Vagina (tissue), 2 donors: ENCODE measurements around the gene PBRM1.

Experiments used
- POLR2A ChIP-seq, 2 donors: fragments of 450-650 bp; IDR thresholded peaks; one replicate each; pipeline ENCODE4 v1.6.1; 2017; ENCODE audit warnings: antibody characterized with exemption in 2 of 2, mild to moderate bottlenecking in 2 of 2, moderate library complexity in 2 of 2
- POLR2AphosphoS5 ChIP-seq, 2 donors: sonication (generic); formaldehyde crosslinking; IDR thresholded peaks; one replicate each; pipeline ENCODE4 v1.9.0; 2017; ENCODE audit warnings: antibody characterized with exemption in 2 of 2, mild to moderate bottlenecking in 2 of 2, low read depth in 1 of 2; ENCODE audit not compliant: insufficient read depth in 1 of 2
- TF ChIP-seq, protein P1 (sequence below), 3 experiments: fragments of 450-650 bp in 2 of 3; fragments of 200-600 bp in 1 of 3; sonication (generic) in 1 of 3; IDR thresholded peaks; one replicate each; pipeline ENCODE4 v1.5.1; 2017 to 2019; ENCODE audit warnings: antibody characterized with exemption in 3 of 3, mild to moderate bottlenecking in 2 of 3, moderate library complexity in 2 of 3

DNA sequence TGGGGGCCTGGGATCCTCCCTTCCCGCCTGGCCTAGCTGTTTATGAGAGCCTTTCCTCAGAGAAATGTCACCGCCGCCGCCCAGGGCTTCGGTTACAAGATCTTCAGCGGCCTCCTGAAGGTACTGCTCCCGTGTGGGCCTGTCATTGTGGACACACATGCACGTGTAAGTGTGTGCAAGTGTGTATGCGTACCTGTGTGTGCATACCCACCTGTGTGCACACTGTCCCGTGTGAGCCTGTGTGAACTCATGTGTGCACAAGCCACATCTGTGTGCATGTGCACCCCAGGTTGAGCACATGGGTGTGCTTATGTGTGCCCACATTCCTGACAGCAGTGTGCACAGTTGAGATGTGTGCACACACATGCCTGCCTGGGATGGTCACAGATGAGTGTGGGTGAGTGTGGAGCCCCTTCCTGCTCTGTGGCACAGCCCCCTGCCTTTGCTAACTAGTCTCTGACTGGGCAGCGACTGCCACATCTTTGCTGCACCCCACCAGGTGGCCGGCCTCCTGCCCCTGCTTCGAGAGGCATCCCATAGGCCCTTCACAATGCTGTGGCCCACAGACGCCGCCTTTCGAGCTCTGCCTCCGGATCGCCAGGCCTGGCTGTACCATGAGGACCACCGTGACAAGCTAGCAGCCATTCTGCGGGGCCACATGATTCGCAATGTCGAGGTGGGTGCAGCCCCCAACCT is 166.1 kb downstream of the PBRM1 start:
- TF ChIP-seq, protein P1, sequence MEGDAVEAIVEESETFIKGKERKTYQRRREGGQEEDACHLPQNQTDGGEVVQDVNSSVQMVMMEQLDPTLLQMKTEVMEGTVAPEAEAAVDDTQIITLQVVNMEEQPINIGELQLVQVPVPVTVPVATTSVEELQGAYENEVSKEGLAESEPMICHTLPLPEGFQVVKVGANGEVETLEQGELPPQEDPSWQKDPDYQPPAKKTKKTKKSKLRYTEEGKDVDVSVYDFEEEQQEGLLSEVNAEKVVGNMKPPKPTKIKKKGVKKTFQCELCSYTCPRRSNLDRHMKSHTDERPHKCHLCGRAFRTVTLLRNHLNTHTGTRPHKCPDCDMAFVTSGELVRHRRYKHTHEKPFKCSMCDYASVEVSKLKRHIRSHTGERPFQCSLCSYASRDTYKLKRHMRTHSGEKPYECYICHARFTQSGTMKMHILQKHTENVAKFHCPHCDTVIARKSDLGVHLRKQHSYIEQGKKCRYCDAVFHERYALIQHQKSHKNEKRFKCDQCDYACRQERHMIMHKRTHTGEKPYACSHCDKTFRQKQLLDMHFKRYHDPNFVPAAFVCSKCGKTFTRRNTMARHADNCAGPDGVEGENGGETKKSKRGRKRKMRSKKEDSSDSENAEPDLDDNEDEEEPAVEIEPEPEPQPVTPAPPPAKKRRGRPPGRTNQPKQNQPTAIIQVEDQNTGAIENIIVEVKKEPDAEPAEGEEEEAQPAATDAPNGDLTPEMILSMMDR (IDR thresholded peaks at IDR 0.05): no peak
- TF ChIP-seq POLR2A (IDR thresholded peaks at IDR 0.05): no peak
- TF ChIP-seq POLR2AphosphoS5 (IDR thresholded peaks at IDR 0.05; ENCODE audit: insufficient read depth in 1 of 2, low read depth in 1 of 2): no peak
